SU-DHL-6 (cell line): Measurements from ENCODE around the gene RPS19.

Experiments
- H2AFZ ChIP-seq: fragments of 200-600 bp; sonication (generic); 2 replicates; pipeline ENCODE4 v1.6.1; 2014; ENCODE audit warnings: low read depth, mild to moderate bottlenecking, moderate library complexity, mixed read lengths, antibody characterized with exemption, low read length; ENCODE audit not compliant: severe bottlenecking
- H3F3A ChIP-seq: fragments of 200-600 bp; shearing (Covaris generic); 2 replicates; pipeline ENCODE4 v1.6.0; 2016; ENCODE audit warnings: antibody characterized with exemption, mild to moderate bottlenecking; ENCODE audit not compliant: insufficient read depth
- H3K27ac ChIP-seq: fragments of 200-600 bp; sonication (generic); 2 replicates; pipeline ENCODE4 v1.5.1; 2016; ENCODE audit warnings: low read depth, mild to moderate bottlenecking, low read length, moderate library complexity, mixed read lengths
- H3K27me3 ChIP-seq: fragments of 200-600 bp; sonication (generic), shearing (Covaris generic); 2 replicates; pipeline ENCODE4 v1.6.0; 2014; ENCODE audit warnings: mild to moderate bottlenecking, low read length
- H3K36me3 ChIP-seq: fragments of 200-600 bp; sonication (generic); 2 replicates; pipeline ENCODE4 v1.6.1; 2014; ENCODE audit warnings: mild to moderate bottlenecking, low read length, mixed read lengths
- H3K4me2 ChIP-seq: fragments of 300-600, 200-600 bp; shearing (Covaris generic), sonication (generic); 2 replicates; pipeline ENCODE4 v1.6.0; 2014; ENCODE audit warnings: low read length, low read depth, mild to moderate bottlenecking; ENCODE audit not compliant: poor library complexity, severe bottlenecking
- H3K4me3 ChIP-seq: fragments of 200-600 bp; sonication (generic); 2 replicates; pipeline ENCODE4 v1.5.1; 2014; ENCODE audit warnings: antibody characterized with exemption, low read length, mild to moderate bottlenecking, mixed read lengths; ENCODE audit not compliant: insufficient read depth, poor library complexity, severe bottlenecking
- H3K79me2 ChIP-seq: fragments of 200-600 bp; sonication (generic); 2 replicates; pipeline ENCODE4 v1.6.1; 2014; ENCODE audit warnings: mild to moderate bottlenecking, low read length, moderate library complexity; ENCODE audit not compliant: insufficient read depth
- H3K9ac ChIP-seq: fragments of 200-600 bp; sonication (generic); 2 replicates; pipeline ENCODE4 v1.7.0; 2014; ENCODE audit warnings: mild to moderate bottlenecking, low read length
- H3K9me2 ChIP-seq: fragments of 200-600 bp; sonication (generic); replicated peaks from 2 replicates; pipeline ENCODE4 v1.6.1; 2014; ENCODE audit warnings: low read length; ENCODE audit not compliant: insufficient read depth
- H3K9me3 ChIP-seq: fragments of 200-600 bp; sonication (generic); 2 replicates; pipeline ENCODE4 v1.6.1; 2014; ENCODE audit warnings: low read length, mixed read lengths; ENCODE audit not compliant: insufficient read depth
- H4K20me1 ChIP-seq: fragments of 200-600 bp; sonication (generic); 2 replicates; pipeline ENCODE4 v1.6.1; 2014; ENCODE audit warnings: low read depth, mild to moderate bottlenecking, antibody characterized with exemption, low read length, moderate library complexity, mixed read lengths
- EZH2phosphoT487 ChIP-seq: fragments of 200-600 bp; sonication (generic), shearing (Covaris generic); conservative IDR thresholded peaks from 2 replicates; pipeline ENCODE4 v1.6.1; 2018; ENCODE audit warnings: mild to moderate bottlenecking, antibody characterized with exemption, low read length, moderate library complexity, mixed read lengths
- TF ChIP-seq, protein P1 (sequence below): fragments of 200-600 bp; sonication (generic); IDR thresholded peaks from one replicate; pipeline ENCODE4 v1.5.1; 2017; ENCODE audit warnings: antibody characterized with exemption, mild to moderate bottlenecking, low read length, moderate library complexity; ENCODE audit not compliant: insufficient read depth, poor library complexity, severe bottlenecking

The RPS19 gene

GRCh38 chr19:41811981-41812380 is 48.1 kb upstream of the RPS19 start:
- no peaks in the 10 kb centered on the region for H3F3A ChIP-seq
- H3K79me2 ChIP-seq = no peaks in the 10 kb centered on the region
- H3K9me3 ChIP-seq = no peaks in the 10 kb centered on the region
- H3K27ac ChIP-seq = no peak overlapping the region
- no peaks in the 10 kb centered on the region for H3K9me2 ChIP-seq
- no peaks in the 10 kb centered on the region for H4K20me1 ChIP-seq
- no peak overlapping the region for H3K9ac ChIP-seq
- TF ChIP-seq EZH2phosphoT487 = no peak
- TF ChIP-seq, protein P1, sequence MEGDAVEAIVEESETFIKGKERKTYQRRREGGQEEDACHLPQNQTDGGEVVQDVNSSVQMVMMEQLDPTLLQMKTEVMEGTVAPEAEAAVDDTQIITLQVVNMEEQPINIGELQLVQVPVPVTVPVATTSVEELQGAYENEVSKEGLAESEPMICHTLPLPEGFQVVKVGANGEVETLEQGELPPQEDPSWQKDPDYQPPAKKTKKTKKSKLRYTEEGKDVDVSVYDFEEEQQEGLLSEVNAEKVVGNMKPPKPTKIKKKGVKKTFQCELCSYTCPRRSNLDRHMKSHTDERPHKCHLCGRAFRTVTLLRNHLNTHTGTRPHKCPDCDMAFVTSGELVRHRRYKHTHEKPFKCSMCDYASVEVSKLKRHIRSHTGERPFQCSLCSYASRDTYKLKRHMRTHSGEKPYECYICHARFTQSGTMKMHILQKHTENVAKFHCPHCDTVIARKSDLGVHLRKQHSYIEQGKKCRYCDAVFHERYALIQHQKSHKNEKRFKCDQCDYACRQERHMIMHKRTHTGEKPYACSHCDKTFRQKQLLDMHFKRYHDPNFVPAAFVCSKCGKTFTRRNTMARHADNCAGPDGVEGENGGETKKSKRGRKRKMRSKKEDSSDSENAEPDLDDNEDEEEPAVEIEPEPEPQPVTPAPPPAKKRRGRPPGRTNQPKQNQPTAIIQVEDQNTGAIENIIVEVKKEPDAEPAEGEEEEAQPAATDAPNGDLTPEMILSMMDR = no peak
- no peak overlapping the region for H3K4me2 ChIP-seq
- H3K4me3 ChIP-seq = no peak overlapping the region
- no peaks in the 10 kb centered on the region for H3K27me3 ChIP-seq
- no peak overlapping the region for H2AFZ ChIP-seq
- no peaks in the 10 kb centered on the region for H3K36me3 ChIP-seq

DNA sequence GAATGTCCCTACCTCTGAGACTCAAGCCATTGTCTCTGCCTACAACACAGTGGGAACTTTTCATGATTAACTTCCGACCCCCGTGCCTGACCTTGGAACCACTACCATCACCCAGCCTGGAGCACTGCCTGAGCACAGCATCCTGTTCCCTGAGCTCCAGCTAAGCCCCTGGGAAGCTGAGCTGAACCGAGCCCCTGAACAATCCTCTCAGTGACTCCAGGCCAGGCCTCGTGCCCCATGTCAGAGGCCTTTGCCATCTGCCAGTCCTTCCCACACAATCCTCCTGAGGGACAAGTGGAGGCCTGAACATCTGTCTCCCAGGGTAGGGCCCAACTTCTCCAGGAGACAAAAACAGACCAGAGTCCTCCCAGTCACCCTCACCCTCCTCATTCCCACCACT is 46.1 kb upstream of the RPS19 start:
- Histone ChIP-seq H3F3A (no peaks in the 10 kb centered on the region), H3K27ac (no peak overlapping the region), H3K9me2 (no peaks in the 10 kb centered on the region), H4K20me1 (no peaks in the 10 kb centered on the region), H2AFZ (no peak overlapping the region), H3K79me2 (no peaks in the 10 kb centered on the region), H3K9me3 (no peaks in the 10 kb centered on the region), H3K4me3 (no peak overlapping the region), H3K9ac (no peak overlapping the region), H3K4me2 (no peak overlapping the region), H3K36me3 (no peaks in the 10 kb centered on the region), H3K27me3 (no peaks in the 10 kb centered on the region; the same call in 1 of the 2 replicates)
- TF ChIP-seq EZH2phosphoT487 = no peak
- TF ChIP-seq, protein P1 = no peak

DNA sequence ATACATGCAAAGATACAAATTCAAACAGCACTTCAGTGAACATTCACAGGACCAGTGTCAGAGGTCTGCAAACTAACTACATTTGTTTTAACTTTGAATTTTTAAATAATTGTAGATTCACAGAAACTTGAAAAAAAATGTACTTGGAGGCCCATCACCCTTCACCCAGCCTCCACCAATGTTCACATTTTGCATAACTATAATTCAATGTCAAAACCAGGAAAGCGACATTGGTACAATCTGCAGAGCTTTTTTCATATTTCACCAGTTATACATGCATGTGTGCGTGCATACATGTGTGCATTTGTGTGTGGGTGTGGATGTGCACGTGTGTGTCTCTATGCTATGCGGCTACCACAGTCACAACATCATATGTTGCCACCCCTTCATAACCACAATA is 44.8 kb upstream of the RPS19 start:
- H4K20me1 ChIP-seq = no peaks in the 10 kb centered on the region
- TF ChIP-seq, protein P1 = no peak
- TF ChIP-seq EZH2phosphoT487 = no peak
- no peaks in the 10 kb centered on the region for H3K9me2 ChIP-seq
- no peaks in the 10 kb centered on the region for H3K36me3 ChIP-seq
- no peaks in the 10 kb centered on the region; the same call in 1 of the 2 replicates for H3K27me3 ChIP-seq
- no peak overlapping the region for H3K4me3 ChIP-seq
- H3K27ac ChIP-seq = no peak overlapping the region
- no peak overlapping the region for H3K4me2 ChIP-seq
- H3F3A ChIP-seq = no peaks in the 10 kb centered on the region
- no peaks in the 10 kb centered on the region for H3K9me3 ChIP-seq
- no peak overlapping the region for H3K9ac ChIP-seq
- H3K79me2 ChIP-seq = no peaks in the 10 kb centered on the region
- no peak overlapping the region for H2AFZ ChIP-seq

- Histone ChIP-seq H3K9me3 (no peaks in the 10 kb centered on the region), H3K9me2 (no peaks in the 10 kb centered on the region), H3K36me3 (no peaks in the 10 kb centered on the region), H3F3A (no peaks in the 10 kb centered on the region), H3K79me2 (no peaks in the 10 kb centered on the region), H4K20me1 (no peaks in the 10 kb centered on the region), H3K4me2 (no peak overlapping the region), H3K9ac (no peak overlapping the region), H3K27ac (no peak overlapping the region), H3K27me3 (no peaks in the 10 kb centered on the region; the same call in 1 of the 2 replicates), H2AFZ (no peak overlapping the region), H3K4me3 (no peak overlapping the region)
- TF ChIP-seq, protein P1 = no peak
- TF ChIP-seq EZH2phosphoT487 = no peak
Measured at GRCh38 chr19:41816761-41817160, 43.3 kb upstream of the RPS19 start.
